GM04503 (cell line): ENCODE data around the gene PIGP.
"Not testable (repeated sequence)": the region's sequence is repeated elsewhere in the genome, so short reads cannot be mapped to it uniquely, and the experiment has no call there.

Experiments used
- DNase-seq: peaks from one replicate; pipeline ENCODE4 v3.0.0-alpha.2; 2012; ENCODE audit warnings: low read depth

The PIGP gene

GRCh38 chr21:37076087-37076850, 3.4 kb upstream of the PIGP start:
- DNase-seq: no peak

DNA sequence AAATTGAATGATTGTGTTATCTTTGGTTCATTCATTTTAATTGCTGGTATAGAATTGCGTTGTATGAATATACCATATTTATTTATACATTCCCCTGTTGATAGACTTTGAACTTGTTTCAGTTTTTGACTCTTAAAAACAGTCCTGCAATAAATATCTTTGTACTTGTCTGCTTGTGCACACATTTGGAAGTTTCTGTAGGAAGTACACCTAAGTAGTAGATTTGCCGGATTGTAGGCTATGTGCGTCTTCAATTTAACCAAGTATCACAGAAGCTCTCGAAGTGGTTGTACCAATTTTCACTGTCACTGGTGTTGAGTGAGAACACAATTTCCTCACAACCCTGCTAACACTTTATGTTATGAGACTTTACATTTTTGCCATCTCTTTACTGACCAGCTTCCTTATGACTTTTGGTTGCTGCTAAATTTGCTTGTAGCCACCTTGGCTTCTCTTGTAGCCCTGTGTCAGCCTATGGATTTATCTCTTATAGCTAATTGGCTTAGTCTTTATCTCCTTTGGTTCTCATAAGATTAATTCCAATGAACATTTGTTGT, 2.4 kb upstream of the PIGP start:
- no peak for DNase-seq

DNA sequence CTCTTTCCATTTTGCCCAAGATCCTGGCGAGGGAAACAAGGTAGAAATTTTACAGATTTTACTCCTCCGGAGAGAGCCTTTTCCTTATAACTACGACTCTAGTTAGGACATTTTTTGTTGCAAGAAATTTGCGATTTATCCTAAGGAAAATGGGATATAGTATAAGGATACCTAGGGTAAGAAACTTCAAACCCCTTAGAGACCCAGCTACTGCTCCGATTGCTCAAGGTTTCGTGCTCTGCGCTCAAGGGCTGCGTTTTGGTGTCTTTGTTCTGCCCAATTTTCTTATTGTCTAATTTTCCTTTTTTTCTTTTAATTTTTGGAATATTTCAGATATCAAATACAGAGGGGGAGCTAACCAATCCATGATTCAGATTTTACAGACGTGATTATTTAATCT, 1.7 kb upstream of the PIGP start:
- no peak for DNase-seq

- DNase-seq: no peak
Observed at GRCh38 chr21:37074197-37074510, 1.3 kb upstream of the PIGP start.

DNA sequence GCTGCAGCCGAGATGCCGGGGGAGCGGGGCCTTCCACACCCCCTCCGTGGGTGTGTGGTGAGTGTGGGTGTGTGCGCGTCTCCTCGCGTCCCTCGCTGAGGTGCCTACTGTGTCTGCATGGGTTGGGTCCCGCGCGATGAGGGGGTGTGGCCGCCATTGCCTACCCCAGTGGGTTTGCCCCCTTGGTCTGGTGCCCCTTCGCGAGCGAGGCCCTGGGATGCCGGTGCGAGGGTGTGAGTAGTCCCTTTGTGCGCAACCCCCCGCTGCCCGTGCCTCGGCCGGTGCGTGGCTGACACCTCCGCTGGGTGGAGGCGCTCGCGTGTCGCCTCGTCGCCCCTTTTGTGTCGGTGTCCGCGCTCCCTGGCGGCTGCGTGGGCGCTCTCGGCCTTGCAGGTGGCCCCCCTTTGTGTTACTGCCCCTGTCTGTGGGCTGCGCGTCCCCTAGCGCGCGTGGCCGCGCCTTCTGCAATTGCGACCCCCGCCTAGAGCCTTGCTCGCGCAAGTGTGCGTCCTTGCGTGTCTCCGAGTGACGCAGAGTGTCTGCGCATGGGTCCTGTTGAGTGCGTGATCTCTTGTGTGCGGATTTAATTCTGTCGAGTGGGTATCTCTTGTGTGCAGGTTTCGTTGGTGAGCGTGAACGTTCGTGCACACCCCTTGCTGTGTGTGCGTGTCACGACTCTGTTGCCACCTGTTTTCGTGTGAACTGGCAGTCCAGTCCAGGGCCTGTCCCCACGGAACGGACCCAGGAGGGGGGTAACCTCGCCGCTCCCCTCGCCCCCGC, 736 bp upstream of the PIGP start:
- no peak for DNase-seq

DNA sequence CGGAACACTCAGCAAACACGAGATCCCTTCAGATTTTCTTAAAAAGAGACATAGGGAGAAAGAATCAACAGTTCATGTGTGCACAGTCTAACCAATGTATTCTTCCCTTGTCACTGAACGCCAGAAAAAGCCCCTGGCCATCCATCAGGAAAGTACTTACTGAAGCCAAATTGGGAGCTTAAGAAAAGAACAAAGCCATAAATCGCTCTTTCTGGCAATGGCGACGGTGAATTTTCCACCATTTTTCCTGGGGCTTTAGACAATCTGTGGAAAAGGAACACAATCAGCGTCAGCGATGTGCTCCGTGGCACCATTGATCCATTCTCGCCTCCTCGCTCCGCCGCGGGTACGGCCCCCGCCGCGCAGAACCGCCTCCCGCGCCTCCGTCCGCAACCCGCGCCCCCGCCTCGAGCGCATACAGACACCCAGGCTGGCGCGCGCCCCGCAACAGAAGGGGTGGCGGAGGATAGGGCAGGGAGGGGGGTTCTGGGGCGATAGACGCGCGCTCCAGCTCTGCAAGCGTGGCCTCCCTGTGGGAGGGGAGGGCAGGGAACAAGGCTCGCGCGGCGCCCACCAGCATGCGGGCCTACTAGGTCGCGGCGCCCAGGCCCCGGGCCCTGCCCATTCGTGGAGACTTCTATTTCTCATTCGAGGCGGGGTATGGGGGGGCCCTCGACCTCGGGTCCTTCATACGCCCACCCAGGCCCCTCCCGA, 440 bp downstream of the PIGP start:
- DNase-seq: no peak

DNA sequence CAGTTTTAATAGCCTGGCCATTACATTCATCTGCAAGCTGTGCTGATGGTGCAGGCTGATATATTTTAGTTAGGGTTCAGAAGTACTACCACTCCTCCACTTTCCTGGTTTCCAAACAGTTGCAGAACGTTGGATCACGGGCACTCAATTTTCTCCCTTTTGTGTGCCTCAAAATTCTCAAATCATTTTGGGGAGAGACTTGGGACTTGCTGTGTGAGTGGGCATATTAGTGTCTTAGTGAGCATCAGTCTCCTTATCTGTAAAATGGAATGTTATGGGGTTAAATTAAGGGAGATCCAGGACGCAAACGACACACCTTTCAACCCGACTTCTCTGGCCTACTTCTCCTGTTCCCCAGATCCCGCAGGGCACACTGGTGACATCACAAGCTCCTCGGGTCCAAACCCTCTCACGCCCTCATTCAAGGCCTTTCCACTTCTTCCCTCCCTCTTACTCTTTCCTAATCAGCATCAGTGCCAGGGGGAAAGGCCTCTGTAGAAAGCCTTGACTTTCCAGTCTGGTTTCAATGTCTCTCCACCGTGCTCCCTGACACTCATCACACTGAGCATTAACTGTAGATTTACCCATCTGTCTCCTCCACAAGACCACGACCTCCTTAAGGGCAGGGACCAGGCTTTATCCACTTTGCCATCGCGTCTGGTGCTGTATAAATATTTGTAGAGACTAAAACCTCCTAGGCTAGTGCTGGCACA, 1.2 kb downstream of the PIGP start:
- peak; percentile 61 for DNase-seq

DNA sequence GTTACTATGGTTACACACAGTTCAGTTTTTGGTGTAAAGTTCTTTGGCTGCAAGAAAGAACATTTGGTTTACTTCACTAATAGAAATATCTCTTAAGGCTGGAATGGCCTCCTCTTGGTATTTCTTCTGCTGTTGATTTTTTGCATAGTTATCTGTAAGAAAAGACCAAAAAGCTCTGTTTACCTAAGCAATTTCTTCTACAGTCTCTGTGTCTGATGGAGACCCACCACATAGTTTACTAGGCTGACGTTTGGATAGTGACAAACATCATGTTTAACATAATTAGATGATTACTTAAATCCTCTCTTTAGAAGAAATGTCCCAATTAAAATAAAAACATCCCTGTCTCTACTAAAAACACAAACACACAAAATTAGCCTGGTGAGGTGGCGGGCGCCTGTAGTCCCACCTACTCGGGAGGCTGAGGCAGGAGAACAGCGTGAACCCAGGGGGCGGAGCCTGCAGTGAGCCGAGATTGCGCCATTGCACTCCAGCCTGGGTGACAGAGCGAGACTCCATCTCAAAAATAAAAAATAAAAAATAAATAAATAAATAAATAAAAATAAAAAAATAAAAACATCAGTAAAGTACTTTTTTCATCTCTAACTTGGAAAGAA, 7.2 kb downstream of the PIGP start:
- DNase-seq: no peak

GRCh38 chr21:37064841-37065240, 8.0 kb downstream of the PIGP start:
- no peak for DNase-seq

- no peak for DNase-seq
Observed at GRCh38 chr21:37063433-37063832, 9.4 kb downstream of the PIGP start.

- no peak for DNase-seq
Observed at GRCh38 chr21:37062593-37062935, 10.3 kb downstream of the PIGP start.

DNA sequence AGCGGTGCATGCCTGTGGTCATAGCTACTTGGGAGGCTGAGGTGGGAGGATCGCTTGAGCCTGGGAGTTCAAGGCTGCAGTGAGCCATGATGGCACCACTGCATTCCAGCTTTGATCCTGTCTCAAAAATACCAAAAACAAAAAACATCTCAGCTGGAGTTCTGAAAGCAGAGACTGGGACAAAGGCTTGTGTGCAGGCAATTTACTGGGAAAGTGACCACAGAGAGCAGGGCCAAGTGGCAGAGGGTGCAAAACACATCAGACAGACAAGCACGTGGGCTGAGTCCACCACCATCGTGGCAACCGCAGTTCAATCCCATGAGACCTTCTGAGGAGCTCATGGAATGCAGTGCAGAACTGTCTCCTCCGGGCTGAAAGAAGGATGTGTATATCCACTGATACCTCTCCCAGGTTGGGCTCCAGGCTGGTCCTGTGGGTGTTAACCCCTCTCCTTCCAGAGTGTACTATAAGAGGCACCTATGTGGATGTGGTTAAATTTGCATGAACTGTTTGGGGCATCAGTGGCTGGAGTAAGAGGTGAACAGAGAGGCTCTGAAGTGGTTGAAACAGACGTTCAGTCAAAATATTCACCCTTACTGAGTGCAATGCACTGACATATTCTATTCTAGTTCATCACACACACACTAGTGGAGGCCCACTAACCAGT, 10.8 kb downstream of the PIGP start:
- no peak for DNase-seq

- DNase-seq: peak; percentile 87
Observed at GRCh38 chr21:37060296-37060695, 12.6 kb downstream of the PIGP start.

DNA sequence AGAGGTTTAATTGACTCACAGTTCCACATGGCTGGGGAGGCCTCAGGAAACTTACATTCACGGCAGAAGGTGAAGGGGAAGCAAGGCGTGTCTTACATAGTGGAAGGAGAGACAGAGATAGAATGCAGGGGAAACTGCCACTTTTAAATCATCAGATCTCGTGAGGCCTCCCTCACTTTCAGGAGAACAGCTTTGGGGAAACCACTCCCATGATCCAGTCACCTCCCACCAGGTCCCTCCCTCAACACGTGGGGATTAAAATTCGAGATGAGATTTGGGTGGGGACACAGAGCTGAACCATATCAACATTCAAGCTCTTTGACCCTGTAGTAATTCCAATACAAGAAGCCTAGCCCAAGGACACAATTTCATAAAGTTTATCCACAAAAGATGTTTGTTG, 13.7 kb downstream of the PIGP start:
- DNase-seq: no peak

DNA sequence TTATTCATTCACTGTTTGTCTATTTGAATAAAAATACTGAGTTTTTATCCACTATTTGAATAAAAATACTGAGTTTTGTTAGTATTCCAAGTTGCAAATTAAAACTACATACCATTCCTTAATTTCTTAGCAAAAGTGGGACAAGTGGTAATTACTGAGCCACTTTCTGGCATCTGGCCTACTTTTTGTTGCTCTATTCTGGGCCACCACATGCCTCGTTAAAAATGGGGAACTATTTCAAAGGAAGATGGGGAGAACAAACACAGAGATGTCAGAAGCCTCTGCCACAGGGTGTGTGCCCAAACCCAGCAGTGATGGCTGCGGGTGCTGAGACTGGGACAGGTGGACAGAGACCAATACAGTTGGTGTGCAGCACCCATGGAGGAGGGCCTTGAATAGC, 14.6 kb downstream of the PIGP start:
- no peak for DNase-seq

DNA sequence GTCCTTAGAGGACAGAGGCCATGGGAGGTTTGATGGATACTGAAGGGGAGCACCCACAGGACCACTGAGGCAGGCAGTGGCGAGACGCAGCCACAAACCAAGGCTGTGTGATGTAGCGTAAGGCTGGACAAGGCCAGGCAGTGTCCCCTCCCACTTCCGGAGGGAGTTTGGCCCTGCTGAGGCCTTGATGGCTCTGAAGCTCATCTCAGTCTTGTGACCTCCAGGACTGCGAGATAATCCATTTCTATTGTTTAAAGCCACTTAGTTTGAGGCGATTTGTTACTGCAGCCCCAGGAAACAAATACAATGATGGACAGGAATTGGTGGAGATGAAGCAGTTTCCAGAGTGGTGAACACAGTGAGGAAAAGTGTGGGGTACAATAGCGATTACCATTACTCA, 15.3 kb downstream of the PIGP start:
- DNase-seq: no peak

DNA sequence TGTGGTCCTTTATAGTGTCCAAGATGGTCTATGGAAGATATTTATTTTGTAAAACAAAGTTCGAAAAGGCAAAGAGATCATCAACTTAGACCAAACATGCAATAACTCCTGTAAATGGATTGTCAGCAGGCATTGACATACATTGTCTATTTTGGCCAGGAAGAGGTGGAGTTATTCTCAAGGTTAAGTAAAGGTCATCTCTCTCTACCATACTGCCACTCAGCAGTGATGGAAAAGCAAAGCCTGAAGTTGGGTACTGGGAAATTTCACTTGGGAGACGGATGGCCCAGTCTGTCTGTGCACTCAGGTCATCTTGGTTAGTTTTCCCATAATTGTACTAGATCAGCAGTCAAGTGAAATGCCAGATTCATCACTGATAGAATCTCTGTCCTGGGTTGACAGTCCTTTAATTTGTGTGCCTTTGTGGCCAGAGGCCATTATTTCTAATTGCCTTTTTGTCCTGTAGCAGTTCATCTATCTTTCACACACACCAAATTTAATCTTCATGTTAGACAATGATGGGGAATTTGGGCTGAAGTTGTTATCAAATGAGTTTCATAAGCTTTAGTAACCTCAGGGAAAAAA, 17.5 kb downstream of the PIGP start:
- no peak for DNase-seq

DNA sequence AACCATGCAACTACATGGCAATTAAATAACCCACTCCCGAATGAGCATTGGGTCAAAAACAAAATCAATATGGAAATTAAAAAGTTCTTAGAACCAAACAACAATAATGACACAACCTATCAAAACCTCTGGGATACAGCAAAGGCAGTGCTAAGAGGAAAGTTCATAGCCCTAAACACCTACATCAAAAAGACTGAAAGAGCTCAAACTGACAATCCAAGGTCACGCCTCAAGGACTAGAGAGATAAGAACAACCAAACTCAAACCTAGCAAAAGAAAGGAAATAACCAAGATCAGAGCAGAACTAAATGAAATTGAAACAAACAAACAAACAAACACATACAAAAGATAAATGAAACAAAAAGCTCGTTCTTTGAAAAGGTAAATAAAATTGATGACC, 23.1 kb downstream of the PIGP start:
- not testable (repeated sequence) for DNase-seq

- DNase-seq: no peak
Observed at GRCh38 chr21:37047079-37047478, 25.8 kb downstream of the PIGP start.

DNA sequence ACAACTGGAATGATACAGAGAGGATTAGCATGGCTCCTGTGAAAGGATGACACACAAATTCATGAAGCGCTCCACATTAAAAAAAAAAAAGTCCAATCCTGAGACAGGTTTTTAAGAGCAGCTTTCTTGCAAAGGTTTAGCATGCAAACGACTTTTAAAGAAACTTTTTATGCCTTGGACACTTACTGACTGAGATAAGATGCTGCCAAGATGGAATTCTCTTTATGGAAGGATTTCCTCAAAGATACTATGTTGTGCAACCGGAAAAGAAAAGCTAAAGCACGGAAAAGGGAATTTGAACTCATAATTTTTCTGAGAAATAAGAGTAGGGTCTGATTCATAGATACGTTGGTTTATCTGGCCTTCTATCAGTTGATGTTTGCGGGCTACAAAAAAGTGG, 27.3 kb downstream of the PIGP start:
- no peak for DNase-seq

DNA sequence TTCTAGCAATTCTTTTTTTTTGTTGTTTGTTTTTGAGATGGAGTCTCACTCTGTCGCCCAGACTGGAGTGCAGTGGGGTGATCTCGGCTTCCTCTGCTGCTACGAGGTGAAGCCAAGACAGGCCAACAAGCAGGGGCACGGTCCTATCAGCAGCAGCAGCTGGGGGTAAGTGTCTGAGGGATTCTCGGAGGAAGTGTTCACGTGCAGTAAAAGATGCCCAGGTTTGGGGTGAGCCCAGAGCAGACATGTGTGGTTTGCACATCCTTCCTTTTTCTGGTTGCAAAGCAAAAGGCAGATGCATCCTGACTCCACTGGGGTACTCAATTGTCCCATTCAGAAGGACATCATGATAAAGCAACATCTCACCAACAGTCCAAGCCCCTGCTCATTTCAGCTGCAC, 27.7 kb downstream of the PIGP start:
- no peak for DNase-seq
